Esophagus squamous epithelium (tissue), 5 donors: Measurements from ENCODE around the gene YKT6. TPM values are rescaled to one million over a fixed set of nuclear protein-coding genes. Genes with fewer than 3 reads are reported as not detected.
A peak's percentile ranks its signal among the peaks of the same experiment; 100 is the strongest.

ENCODE experiments used
- DNase-seq: peaks from one replicate; lab custom pipeline; 2025; lab: John Stamatoyannopoulos, UW
- H3K27ac ChIP-seq, 4 donors: fragments of 200-600 bp; sonication (generic); one replicate each; pipeline ENCODE4 v1.5.1; 2016 to 2019; ENCODE audit warnings: mild to moderate bottlenecking in 1 of 4
- H3K27me3 ChIP-seq, 4 donors: fragments of 200-600 bp; sonication (generic); 1 replicate in 3 of 4; 2 replicates in 1 of 4; pipeline versions ENCODE4 v1.5.1 to v1.6.0; 2017 to 2021; ENCODE audit warnings: antibody characterized with exemption in 1 of 4
- H3K36me3 ChIP-seq, 3 donors: fragments of 200-600 bp; sonication (generic); one replicate each; pipeline ENCODE4 v1.5.1; 2016 to 2019
- H3K4me1 ChIP-seq, 3 donors: fragments of 200-600 bp; sonication (generic); one replicate each; pipeline ENCODE4 v1.5.1; 2017 to 2019
- H3K4me3 ChIP-seq, 4 donors: fragments of 200-600 bp; sonication (generic); 1 replicate in 3 of 4; 2 replicates in 1 of 4; pipeline ENCODE4 v1.5.1; 2016 to 2019; ENCODE audit warnings: mild to moderate bottlenecking in 2 of 4, moderate library complexity in 1 of 4
- H3K9me3 ChIP-seq, 3 donors: fragments of 200-600 bp; sonication (generic); one replicate each; pipeline ENCODE4 v1.5.1; 2016 to 2019
- CTCF ChIP-seq, 6 experiments: fragments of 450-650 bp in 4 of 6; fragments of 200-600 bp in 2 of 6; sonication (generic) in 2 of 6; IDR thresholded peaks; one replicate each; pipeline ENCODE4 v1.5.1; 2016 to 2019; ENCODE audit warnings: antibody characterized with exemption in 6 of 6, mild to moderate bottlenecking in 4 of 6, moderate library complexity in 4 of 6
- POLR2A ChIP-seq, 4 donors: fragments of 450-650 bp; IDR thresholded peaks; one replicate each; pipeline ENCODE4 v1.6.1; 2017; ENCODE audit warnings: antibody characterized with exemption in 4 of 4, mild to moderate bottlenecking in 4 of 4, moderate library complexity in 3 of 4
- WGBS, 2 donors: methylation state at CpG; one replicate each; pipeline ENCODE4 v1.1.5; 2018; 5-methylcytosine and 5-hydroxymethylcytosine counted together
- intact Hi-C: fragments of 100-400 bp; cut with DNase I; formaldehyde crosslinking; loops from one replicate; pipeline ENCODE4 v1.15.0; 2022
- total RNA-seq, 4 donors: library from RNA; depleted of rRNA; stranded (reverse); fragments of >200 nt; gene quantifications; one replicate each; pipeline ENCODE4 v1.1.0, GENCODE V29; 2016
- donor health status: DM: yes; HTN: yes; CAD: no.

Gene YKT6
- total RNA-seq, 4 donors from 2014 or later: 56.3 to 91.8 (median 65.1) TPM

GRCh38 chr7:44257213-44257612 lies 56.4 kb downstream of the YKT6 start:
- Histone ChIP-seq H3K9me3 (no peaks in the 10 kb centered on the region), H3K27me3 (peaks cover 0 to 35% (median 0%) of the 10 kb centered on the region in 4 donors), H3K4me3 (no peak overlapping the region), H3K4me1 (peaks cover 28 to 60% (median 40%) of the 10 kb centered on the region in 3 donors), H3K36me3 (no peaks in the 10 kb centered on the region), H3K27ac (peak overlapping the region; percentile 11 to 76 (median 30))
- no peak for TF ChIP-seq CTCF (IDR thresholded peaks at IDR 0.05)
- TF ChIP-seq POLR2A (IDR thresholded peaks at IDR 0.05): no peak
- DNase-seq: no peak
- WGBS, 2 donors: 94 to 100% methylated on average over 2 to 3 of the region's 6 CpGs
- intact Hi-C loops: no loop called here

- H3K36me3 ChIP-seq: no peaks in the 10 kb centered on the region
- H3K4me1 ChIP-seq: peaks cover 28 to 66% (median 40%) of the 10 kb centered on the region in 3 donors
- H3K27me3 ChIP-seq: peaks cover 0 to 41% (median 0%) of the 10 kb centered on the region in 4 donors
- 20 to 41% methylated on average over 8 to 10 of the region's 18 CpGs for WGBS, 2 donors
- no peak overlapping the region for H3K4me3 ChIP-seq
- DNase-seq: no peak
- H3K9me3 ChIP-seq: no peaks in the 10 kb centered on the region
- TF ChIP-seq POLR2A (IDR thresholded peaks at IDR 0.05) (no peak), CTCF (IDR thresholded peaks at IDR 0.05) (no peak)
- intact Hi-C loops: no loop called here
- H3K27ac ChIP-seq: peak overlapping the region; percentile 11 to 76 (median 30)
These were observed 57.0 kb downstream of the YKT6 start for GRCh38 chr7:44257618-44258422.

- Histone ChIP-seq H3K4me3 (no peak overlapping the region), H3K36me3 (no peaks in the 10 kb centered on the region), H3K4me1 (peaks cover 28 to 72% (median 44%) of the 10 kb centered on the region in 3 donors), H3K27me3 (peaks cover 0 to 46% (median 0%) of the 10 kb centered on the region in 4 donors), H3K27ac (peak overlapping the region in 3 of 4 donors; percentile 67 to 76 (median 75)), H3K9me3 (no peaks in the 10 kb centered on the region)
- DNase-seq: no peak
- intact Hi-C loops: no loop called here
- TF ChIP-seq POLR2A (IDR thresholded peaks at IDR 0.05): no peak
- TF ChIP-seq CTCF (IDR thresholded peaks at IDR 0.05): no peak
- 20 to 65% methylated on average over 1 to 3 of the region's 4 CpGs for WGBS, 2 donors
These were observed 57.6 kb downstream of the YKT6 start for GRCh38 chr7:44258423-44258760.

- TF ChIP-seq POLR2A (IDR thresholded peaks at IDR 0.05) (no peak), CTCF (IDR thresholded peaks at IDR 0.05) (no peak)
- 61 to 75% methylated on average over 1 to 3 of the region's 14 CpGs for WGBS, 2 donors
- Histone ChIP-seq H3K36me3 (no peaks in the 10 kb centered on the region), H3K27me3 (peaks cover 0 to 53% (median 0%) of the 10 kb centered on the region in 4 donors), H3K9me3 (no peaks in the 10 kb centered on the region), H3K4me1 (peaks cover 28 to 78% (median 51%) of the 10 kb centered on the region in 3 donors), H3K27ac (peak overlapping the region; percentile 15 to 76 (median 71)), H3K4me3 (no peak overlapping the region)
- DNase-seq: no peak
- intact Hi-C loops: no loop called here
These were observed 58.2 kb downstream of the YKT6 start for GRCh38 chr7:44258865-44259546.
